PFSK-1 (cell line): Measurements from ENCODE around the gene TPSD1.

Experiments
- FOXP2 ChIP-seq: optimal IDR thresholded peaks from 2 replicates; pipeline ENCODE3; 2011; ENCODE audit warnings: borderline replicate concordance, control low read depth, inconsistent platforms; ENCODE audit not compliant: insufficient read depth; ENCODE audit errors: extremely low read length, extremely low read depth
- POLR2AphosphoS5 ChIP-seq: IDR thresholded peaks from 2 replicates; pipeline ENCODE4 v1.6.1; 2012; ENCODE audit warnings: low read depth, mild to moderate bottlenecking, control low read depth, low read length, moderate library complexity
- REST ChIP-seq, 2 experiments: IDR thresholded peaks; 2 replicates each; pipeline versions ENCODE4 v1.6.1 to v1.8.0; 2011 to 2012; ENCODE audit warnings: low read depth in 2 of 2, low read length in 2 of 2, control low read depth in 1 of 2, inconsistent platforms in 1 of 2, mild to moderate bottlenecking in 1 of 2, moderate library complexity in 1 of 2; ENCODE audit not compliant: insufficient read depth in 1 of 2
- SIN3A ChIP-seq: IDR thresholded peaks from 2 replicates; pipeline ENCODE4 v1.6.1; 2012; ENCODE audit warnings: mild to moderate bottlenecking, low read length, moderate library complexity, borderline replicate concordance; ENCODE audit not compliant: insufficient read depth
- TAF1 ChIP-seq: IDR thresholded peaks from 2 replicates; pipeline ENCODE4 v1.6.1; 2012; ENCODE audit warnings: low read length, control low read depth, borderline replicate concordance; ENCODE audit not compliant: insufficient read depth

GRCh38 chr16:1286513-1287094, 30.7 kb downstream of the TPSD1 start:
- TF ChIP-seq SIN3A: no peak
- TF ChIP-seq POLR2AphosphoS5: no peak
- TF ChIP-seq TAF1: no peak
- no peak for TF ChIP-seq FOXP2
- TF ChIP-seq REST (IDR thresholded peaks at IDR 0.05; ENCODE audit: insufficient read depth in 1 of 2, low read depth in 2 of 2, low read length in 2 of 2): no peak
